HEK293T (cell line): Measurements from ENCODE around the gene AMN.

Source experiments
- CTCF ChIA-PET: fragments of 350-600 bp; formaldehyde crosslinking; extraction: SDS; loops from one replicate; lab custom pipeline; 2021; ENCODE audit warnings: antibody characterized with exemption, inconsistent platforms; lab: Yijun Ruan, JAX
- POLR2A ChIA-PET: fragments of 350-600 bp; formaldehyde crosslinking; extraction: SDS; loops from one replicate; lab custom pipeline; 2020; ENCODE audit warnings: antibody characterized with exemption, inconsistent platforms; lab: Yijun Ruan, JAX
- DNase-seq: peaks from one replicate; pipeline ENCODE4 v3.0.0; 2012; ENCODE audit warnings: mixed read lengths; ENCODE audit errors: extremely low spot score
- ARNT ChIP-seq: fragments of 450-650 bp; IDR thresholded peaks from 2 replicates; pipeline ENCODE4 v1.6.1; 2017; ENCODE audit warnings: mild to moderate bottlenecking
- BHLHE40 ChIP-seq: fragments of 450-650 bp; IDR thresholded peaks from 2 replicates; pipeline ENCODE4 v1.6.1; 2016; ENCODE audit warnings: mild to moderate bottlenecking, moderate library complexity, borderline replicate concordance
- CTBP1 ChIP-seq: fragments of 450-650 bp; IDR thresholded peaks from 2 replicates; pipeline ENCODE4 v1.6.1; 2016; ENCODE audit warnings: borderline replicate concordance
- ELF4 ChIP-seq: fragments of 450-650 bp; IDR thresholded peaks from 2 replicates; pipeline ENCODE4 v1.6.1; 2017; ENCODE audit warnings: antibody characterized with exemption
- FOXA1 ChIP-seq: fragments of 450-650 bp; IDR thresholded peaks from 2 replicates; pipeline ENCODE4 v1.6.1; 2016; ENCODE audit warnings: mild to moderate bottlenecking
- FOXK2 ChIP-seq: fragments of 450-650 bp; IDR thresholded peaks from 2 replicates; pipeline ENCODE4 v1.6.1; 2016; ENCODE audit warnings: mild to moderate bottlenecking
- FOXM1 ChIP-seq: fragments of 450-650 bp; IDR thresholded peaks from 2 replicates; pipeline ENCODE4 v1.6.1; 2017; ENCODE audit warnings: mild to moderate bottlenecking, borderline replicate concordance
- HDGF ChIP-seq: fragments of 450-650 bp; IDR thresholded peaks from 2 replicates; pipeline ENCODE4 v1.6.1; 2017; ENCODE audit warnings: antibody characterized with exemption, borderline replicate concordance
- L3MBTL2 ChIP-seq: fragments of 450-650 bp; conservative IDR thresholded peaks from 2 replicates; pipeline ENCODE4 v1.6.1; 2016; ENCODE audit warnings: mild to moderate bottlenecking
- LEF1 ChIP-seq: fragments of 450-650 bp; IDR thresholded peaks from 2 replicates; pipeline ENCODE4 v1.6.1; 2017; ENCODE audit warnings: mild to moderate bottlenecking, borderline replicate concordance
- NFRKB ChIP-seq: fragments of 450-650 bp; IDR thresholded peaks from 2 replicates; pipeline ENCODE4 v1.6.1; 2016; ENCODE audit warnings: mild to moderate bottlenecking, moderate library complexity
- SP1 ChIP-seq: fragments of 450-650 bp; IDR thresholded peaks from 2 replicates; pipeline ENCODE4 v1.6.1; 2017
- SUZ12 ChIP-seq: fragments of 450-650 bp; IDR thresholded peaks from 2 replicates; pipeline ENCODE4 v1.6.1; 2016; ENCODE audit warnings: mild to moderate bottlenecking
- TARDBP ChIP-seq: fragments of 450-650 bp; IDR thresholded peaks from 2 replicates; pipeline ENCODE4 v1.6.1; 2016
- ZNF384 ChIP-seq: fragments of 450-650 bp; IDR thresholded peaks from 2 replicates; pipeline ENCODE4 v1.6.1; 2016
- TF ChIP-seq, protein P1 (sequence below): fragments of 450-650 bp; IDR thresholded peaks from 2 replicates; pipeline ENCODE4 v1.6.1; 2016

AMN gene

DNA sequence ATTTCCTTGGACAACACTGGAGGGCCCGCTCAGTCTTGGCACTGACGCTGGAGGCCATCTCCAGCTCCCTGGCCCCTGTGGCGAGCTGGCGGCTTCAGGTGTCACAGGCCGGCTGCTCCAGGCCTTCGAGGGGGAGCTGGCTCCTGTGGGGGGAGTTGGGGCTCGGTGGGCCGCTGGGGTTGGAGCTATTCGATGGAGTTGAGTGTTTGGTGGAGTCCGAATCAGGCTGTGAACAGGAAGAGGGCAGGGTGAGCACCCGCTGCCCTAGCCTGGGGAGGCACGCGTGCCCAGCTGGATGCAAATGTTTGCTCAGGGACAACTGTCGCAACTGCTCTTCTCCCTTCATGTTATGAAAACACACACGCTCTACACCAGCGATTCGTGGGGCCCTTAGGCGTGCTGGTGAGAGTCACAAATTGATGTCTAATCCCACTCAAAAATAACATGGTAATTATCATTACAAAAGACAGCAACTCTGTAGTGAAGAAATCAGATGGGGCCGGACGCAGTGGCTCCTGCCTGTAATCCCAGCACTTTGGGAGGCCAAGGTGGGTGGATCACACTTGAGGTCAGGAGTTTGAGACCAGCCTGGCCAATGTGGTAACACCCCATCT is 11.3 kb downstream of the AMN start:
- POLR2A ChIA-PET = no interaction called here
- TF ChIP-seq SP1 (no peak), FOXM1 (no peak), L3MBTL2 (no peak), HDGF (no peak), TARDBP (no peak)
- CTCF ChIA-PET = no interaction called here
- no peak for DNase-seq

DNA sequence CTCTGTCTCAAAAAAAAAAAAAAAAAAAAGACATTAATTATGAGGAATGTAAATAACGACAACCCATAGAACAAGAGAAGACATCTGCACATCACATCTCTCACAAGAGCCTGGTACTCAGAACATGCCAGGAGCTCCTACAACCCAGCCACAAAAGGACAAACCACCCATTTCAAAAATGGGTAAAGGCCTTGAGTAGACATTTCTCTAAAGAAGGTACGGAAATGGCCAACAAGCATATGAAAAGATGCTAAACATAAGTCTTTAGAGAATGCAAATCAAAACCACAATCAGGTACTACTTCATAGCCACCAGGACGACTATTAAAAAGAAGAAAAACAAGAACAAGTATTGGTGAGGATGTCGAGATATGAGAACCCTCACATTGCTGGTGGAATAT is 13.3 kb downstream of the AMN start:
- POLR2A ChIA-PET = no interaction called here
- DNase-seq = no peak
- CTCF ChIA-PET = interaction anchor here (1.7 kb wide), 1 partner anchor 11 kb away, joined by 6 read pairs; no protein-coding TSS in a partner anchor
- TF ChIP-seq NFRKB = no peak
- TF ChIP-seq, protein P1, sequence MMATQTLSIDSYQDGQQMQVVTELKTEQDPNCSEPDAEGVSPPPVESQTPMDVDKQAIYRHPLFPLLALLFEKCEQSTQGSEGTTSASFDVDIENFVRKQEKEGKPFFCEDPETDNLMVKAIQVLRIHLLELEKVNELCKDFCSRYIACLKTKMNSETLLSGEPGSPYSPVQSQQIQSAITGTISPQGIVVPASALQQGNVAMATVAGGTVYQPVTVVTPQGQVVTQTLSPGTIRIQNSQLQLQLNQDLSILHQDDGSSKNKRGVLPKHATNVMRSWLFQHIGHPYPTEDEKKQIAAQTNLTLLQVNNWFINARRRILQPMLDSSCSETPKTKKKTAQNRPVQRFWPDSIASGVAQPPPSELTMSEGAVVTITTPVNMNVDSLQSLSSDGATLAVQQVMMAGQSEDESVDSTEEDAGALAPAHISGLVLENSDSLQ = no peak
- no peak for TF ChIP-seq LEF1
- no peak for TF ChIP-seq ELF4
- TF ChIP-seq ZNF384 = no peak
- no peak for TF ChIP-seq FOXK2
- TF ChIP-seq L3MBTL2 = no peak
- TF ChIP-seq HDGF = no peak

DNA sequence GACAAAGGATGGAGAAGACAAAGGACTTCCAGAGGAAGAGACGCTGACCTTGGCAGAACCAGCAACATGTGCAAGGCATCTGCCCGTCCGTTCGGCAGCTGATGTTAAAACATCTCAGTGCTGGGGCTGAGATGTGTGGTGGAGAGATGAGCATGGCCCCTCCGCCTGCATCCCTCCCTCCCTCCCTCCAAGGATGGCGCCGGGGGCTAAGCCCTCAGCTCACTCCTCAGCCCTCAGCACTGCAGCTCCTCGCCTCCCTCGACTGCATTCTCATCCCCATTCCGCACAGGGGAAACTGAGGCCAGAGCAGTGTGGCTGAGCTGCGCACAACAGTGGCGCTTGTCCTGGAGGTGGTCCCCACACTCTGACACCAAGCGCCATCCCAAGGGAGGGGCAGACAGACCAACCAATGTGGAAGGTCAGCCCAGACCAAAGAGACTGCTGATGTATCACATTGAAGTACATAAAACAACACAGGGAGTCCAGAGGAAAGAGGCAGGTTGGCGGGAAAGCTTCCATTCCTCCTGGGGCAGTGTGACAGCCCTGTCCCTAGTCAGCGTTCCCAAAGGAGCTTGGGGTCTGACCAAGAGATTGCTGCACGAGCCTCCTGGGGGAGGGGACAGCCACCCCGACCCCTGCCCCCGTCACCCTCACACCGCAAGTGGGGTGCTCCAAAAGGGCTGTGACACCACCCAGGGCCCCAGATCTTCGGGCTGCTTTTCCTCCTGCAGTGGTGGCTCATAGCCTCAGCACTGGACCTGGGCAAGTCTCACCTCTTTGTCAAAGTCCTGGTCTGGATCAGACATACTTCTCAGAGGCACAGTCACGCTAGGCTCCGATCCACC is 15.1 kb downstream of the AMN start:
- POLR2A ChIA-PET = no interaction called here
- no peak for TF ChIP-seq ZNF384
- TF ChIP-seq TARDBP = no peak
- no peak for TF ChIP-seq ELF4
- no peak for TF ChIP-seq FOXM1
- no peak for TF ChIP-seq NFRKB
- TF ChIP-seq L3MBTL2 = no peak
- TF ChIP-seq BHLHE40 = no peak
- CTCF ChIA-PET = no interaction called here
- no peak for DNase-seq

DNA sequence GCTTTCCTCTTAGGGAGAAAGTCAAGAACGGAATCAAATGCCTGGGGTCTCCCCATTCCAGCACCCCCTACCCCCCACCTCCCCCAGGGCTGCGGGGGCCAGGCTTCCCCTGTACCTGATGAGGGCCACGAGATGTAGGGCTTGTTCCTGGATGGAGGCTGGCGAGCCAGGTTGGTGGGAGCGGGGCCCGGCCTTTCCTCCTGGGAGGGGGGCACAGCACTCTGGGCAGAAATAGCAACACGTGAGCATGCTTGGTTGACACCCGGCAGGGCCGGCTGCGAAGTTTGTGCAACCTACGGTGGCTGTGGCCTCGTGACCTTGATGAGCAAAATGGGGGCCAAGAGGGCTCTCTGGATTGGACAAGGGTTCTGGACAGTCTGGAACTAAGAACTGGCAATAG is 15.7 kb downstream of the AMN start:
- no peak for DNase-seq
- TF ChIP-seq, protein P1 = no peak
- no peak for TF ChIP-seq FOXM1
- no peak for TF ChIP-seq SUZ12
- TF ChIP-seq L3MBTL2 = no peak
- TF ChIP-seq HDGF = no peak
- TF ChIP-seq LEF1 = no peak
- TF ChIP-seq CTBP1 = no peak
- TF ChIP-seq ARNT = no peak
- TF ChIP-seq FOXK2 = no peak
- TF ChIP-seq ELF4 = no peak
- TF ChIP-seq FOXA1 = no peak
- no peak for TF ChIP-seq TARDBP
- TF ChIP-seq ZNF384 = no peak
- no peak for TF ChIP-seq NFRKB
- TF ChIP-seq SP1 = no peak
- TF ChIP-seq BHLHE40 = no peak
- CTCF ChIA-PET = no interaction called here
- POLR2A ChIA-PET = no interaction called here

DNA sequence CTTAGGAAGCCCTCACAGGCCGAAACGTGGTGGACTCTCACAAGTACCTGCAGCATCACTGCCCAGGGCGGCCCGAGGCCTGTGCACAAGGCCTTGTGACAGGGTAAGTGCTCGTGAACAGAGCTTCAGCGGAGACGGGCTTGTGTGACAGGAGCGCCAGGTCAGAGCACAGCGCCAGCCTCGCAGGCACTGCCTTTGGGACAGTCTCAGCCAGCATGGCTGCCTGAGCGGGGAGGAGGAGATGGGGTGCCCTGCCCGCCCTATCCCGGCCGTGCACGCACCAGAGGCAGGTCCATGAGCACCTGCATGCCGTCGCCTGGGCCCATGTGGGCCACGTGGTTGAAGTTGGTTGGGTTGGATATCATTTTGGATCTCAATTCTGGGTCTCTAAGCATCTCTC is 16.9 kb downstream of the AMN start:
- TF ChIP-seq ZNF384 = no peak
- TF ChIP-seq, protein P1 = no peak
- CTCF ChIA-PET = no interaction called here
- no peak for DNase-seq
- POLR2A ChIA-PET = no interaction called here

DNA sequence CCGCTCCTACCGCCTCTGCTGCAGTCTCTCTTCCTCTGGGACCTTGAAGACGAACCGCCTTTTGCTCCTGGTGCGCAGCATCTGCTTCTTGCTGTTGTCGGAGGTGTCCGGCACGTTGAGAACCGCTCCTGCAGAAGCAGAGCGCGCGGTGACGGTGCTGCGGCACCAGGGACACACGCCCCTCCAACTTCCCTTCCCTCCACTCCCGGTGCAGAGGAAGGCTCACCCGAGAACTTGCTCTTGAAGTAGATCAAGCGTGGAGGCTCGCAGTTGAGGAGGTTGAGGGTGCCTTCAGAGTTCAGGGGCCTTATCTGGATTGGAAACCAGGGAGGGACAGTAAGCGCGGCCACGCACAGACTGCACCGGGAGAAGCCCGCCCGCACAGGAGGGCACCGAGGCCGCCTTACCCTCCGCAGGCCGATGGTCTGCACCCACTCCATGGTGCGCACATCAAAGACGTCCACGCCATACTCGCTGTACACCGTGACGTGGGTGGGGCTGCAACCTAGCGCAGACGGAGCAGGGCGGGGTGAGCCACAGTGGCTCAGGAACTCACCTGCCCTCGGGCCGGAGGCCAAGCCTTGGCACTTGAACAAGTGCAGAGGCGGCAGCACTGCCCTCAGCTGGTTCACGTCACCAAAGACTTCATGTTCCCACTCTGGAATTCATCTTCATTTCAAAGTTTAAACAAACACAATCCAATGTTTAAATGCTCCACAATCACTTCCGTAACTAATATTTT is 17.5 kb downstream of the AMN start:
- no peak for TF ChIP-seq CTBP1
- no peak for TF ChIP-seq ZNF384
- no peak for TF ChIP-seq FOXK2
- TF ChIP-seq SP1 = no peak
- no peak for TF ChIP-seq L3MBTL2
- TF ChIP-seq ARNT = no peak
- TF ChIP-seq, protein P1 = no peak
- TF ChIP-seq FOXA1 = no peak
- no peak for TF ChIP-seq SUZ12
- no peak for TF ChIP-seq ELF4
- no peak for TF ChIP-seq HDGF
- no peak for TF ChIP-seq LEF1
- TF ChIP-seq FOXM1 = no peak
- no peak for TF ChIP-seq TARDBP
- no peak for DNase-seq
- ChIA-PET CTCF (no interaction called here), POLR2A (no interaction called here)
